AG09309 (cell line): ENCODE data around the gene STK32C.

Source experiments
- DNase-seq: peaks from one replicate; pipeline ENCODE4 v3.0.0-alpha.2; 2010; ENCODE audit warnings: low read depth
- H3K4me3 ChIP-seq: 2 replicates; pipeline ENCODE4 v1.5.1; 2011; ENCODE audit warnings: mild to moderate bottlenecking, low read depth, low read length, moderate library complexity; ENCODE audit not compliant: control insufficient read depth
- CTCF ChIP-seq: IDR thresholded peaks from 2 replicates; pipeline ENCODE4 v1.5.1; 2011; ENCODE audit warnings: mild to moderate bottlenecking, low read depth, low read length, inconsistent platforms; ENCODE audit not compliant: insufficient read depth, control insufficient read depth; ENCODE audit errors: missing control alignments

Gene STK32C

GRCh38 chr10:132178672-132179545 is 128.8 kb downstream of the STK32C start:
- TF ChIP-seq CTCF, result no peak
- no peak for DNase-seq
- no peak overlapping the region for H3K4me3 ChIP-seq

DNA sequence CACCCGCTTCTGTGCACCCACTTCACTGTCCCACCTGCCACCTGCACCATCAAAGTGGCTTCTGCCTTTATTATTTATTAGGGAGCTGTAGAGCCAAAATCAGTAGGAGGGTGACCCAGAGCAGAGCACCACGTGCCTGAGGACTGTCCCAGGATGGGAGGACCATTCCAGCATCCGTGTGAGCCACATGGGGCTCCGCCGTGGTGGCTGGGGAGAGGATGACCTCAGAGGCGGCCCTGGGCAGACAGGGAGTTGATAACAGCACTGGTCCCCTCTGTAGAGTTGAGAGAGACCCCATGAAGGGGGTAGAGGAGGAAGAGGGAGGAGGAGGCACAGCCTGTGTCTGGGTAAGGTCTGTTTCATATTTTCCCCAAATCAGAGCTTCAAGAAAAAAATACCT is 129.7 kb downstream of the STK32C start:
- no peak for DNase-seq
- no peak overlapping the region for H3K4me3 ChIP-seq
- no peak for TF ChIP-seq CTCF

GRCh38 chr10:132176623-132177500 is 130.9 kb downstream of the STK32C start:
- no peak for TF ChIP-seq CTCF
- H3K4me3 ChIP-seq, result no peak overlapping the region
- no peak for DNase-seq

- H3K4me3 ChIP-seq, result no peak overlapping the region
- no peak for TF ChIP-seq CTCF
- no peak for DNase-seq
Measured at GRCh38 chr10:132175907-132176581, 131.7 kb downstream of the STK32C start.

GRCh38 chr10:132175408-132175807 is 132.3 kb downstream of the STK32C start:
- no peak for TF ChIP-seq CTCF
- no peak overlapping the region for H3K4me3 ChIP-seq
- no peak for DNase-seq

DNA sequence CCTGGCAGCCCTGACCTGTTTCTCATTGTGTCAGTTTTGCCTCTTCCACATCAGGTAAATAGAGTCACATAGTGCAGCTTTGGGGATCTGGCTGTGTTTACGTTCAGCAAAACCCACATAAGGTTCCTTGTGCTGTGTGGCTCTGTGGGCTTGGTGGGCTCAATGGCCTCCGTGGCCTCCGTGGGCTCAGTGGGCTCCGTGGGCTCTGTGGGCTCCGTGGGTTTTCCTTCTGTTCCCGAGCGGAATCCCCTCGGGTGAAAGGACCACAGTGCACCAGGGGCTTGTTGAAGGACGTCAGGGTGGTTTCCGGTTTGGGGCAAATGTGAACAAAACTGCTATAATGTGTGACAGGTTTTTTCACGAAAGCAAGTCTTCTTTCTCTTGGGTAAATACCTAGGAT is 133.5 kb downstream of the STK32C start:
- TF ChIP-seq CTCF, result no peak
- H3K4me3 ChIP-seq, result no peak overlapping the region
- DNase-seq, result no peak
